H1 (cell line): ENCODE measurements around the gene DCAF6.

ENCODE experiments used
- CBX5 ChIP-seq: fragments of 300-800, 300-1000 bp; sonication (generic); IDR thresholded peaks from 2 replicates; pipeline ENCODE4 v1.7.1; 2016; ENCODE audit warnings: antibody characterized with exemption, low read length, low read depth
- EZH2 ChIP-seq: fragments of 200-600 bp; sonication (generic); IDR thresholded peaks from 2 replicates; pipeline ENCODE4 v1.7.1; 2012; ENCODE audit warnings: low read depth, mild to moderate bottlenecking, moderate library complexity, low read length, inconsistent platforms; ENCODE audit not compliant: severe bottlenecking
- HDAC6 ChIP-seq: IDR thresholded peaks from one replicate; pipeline ENCODE4 v1.7.1; 2012; ENCODE audit warnings: low read depth, mild to moderate bottlenecking, inconsistent platforms, low read length, moderate library complexity
- MAX ChIP-seq: IDR thresholded peaks from 2 replicates; pipeline ENCODE4 v1.6.1; 2012; ENCODE audit warnings: inconsistent platforms
- POLR2A ChIP-seq, 2 experiments: IDR thresholded peaks; 1 replicate in 1 of 2; 2 replicates in 1 of 2; pipeline ENCODE4 v1.6.1; 2011; ENCODE audit warnings: low read depth in 2 of 2, low read length in 2 of 2, mild to moderate bottlenecking in 2 of 2; ENCODE audit errors: control extremely low read depth in 1 of 2
- POLR2AphosphoS5 ChIP-seq: IDR thresholded peaks from 2 replicates; pipeline ENCODE4 v1.6.1; 2011; ENCODE audit warnings: low read depth, low read length
- RAD21 ChIP-seq, 2 experiments: IDR thresholded peaks in 1 of 2; conservative IDR thresholded peaks in 1 of 2; 2 replicates each; pipeline ENCODE4 v1.6.1; 2011; ENCODE audit warnings: low read depth in 2 of 2, low read length in 2 of 2, improper control_type of control experiment in 1 of 2, inconsistent platforms in 1 of 2, mild to moderate bottlenecking in 1 of 2, moderate library complexity in 1 of 2
- RNF2 ChIP-seq: fragments of 200-900, 300-1000 bp; sonication (generic); IDR thresholded peaks from 2 replicates; pipeline ENCODE4 v1.7.1; 2016; ENCODE audit warnings: borderline replicate concordance, low read depth, mild to moderate bottlenecking, antibody characterized with exemption, low read length; ENCODE audit not compliant: poor library complexity, severe bottlenecking; ENCODE audit errors: missing control alignments
- ZNF274 ChIP-seq: IDR thresholded peaks from 2 replicates; pipeline ENCODE4 v1.7.0; 2012; ENCODE audit warnings: low read length, borderline replicate concordance; ENCODE audit errors: extremely low read depth
- TF ChIP-seq, protein P1 (sequence below), 3 experiments: IDR thresholded peaks; 1 replicate in 2 of 3; 2 replicates in 1 of 3; pipeline versions ENCODE4 v1.5.1 to v1.6.1; 2011; ENCODE audit warnings: low read length in 3 of 3, mild to moderate bottlenecking in 3 of 3, inconsistent platforms in 2 of 3, low read depth in 1 of 3, moderate library complexity in 1 of 3; ENCODE audit not compliant: insufficient read depth in 1 of 3; ENCODE audit errors: control extremely low read depth in 1 of 3

- no peak for TF ChIP-seq RNF2
- TF ChIP-seq, protein P1, sequence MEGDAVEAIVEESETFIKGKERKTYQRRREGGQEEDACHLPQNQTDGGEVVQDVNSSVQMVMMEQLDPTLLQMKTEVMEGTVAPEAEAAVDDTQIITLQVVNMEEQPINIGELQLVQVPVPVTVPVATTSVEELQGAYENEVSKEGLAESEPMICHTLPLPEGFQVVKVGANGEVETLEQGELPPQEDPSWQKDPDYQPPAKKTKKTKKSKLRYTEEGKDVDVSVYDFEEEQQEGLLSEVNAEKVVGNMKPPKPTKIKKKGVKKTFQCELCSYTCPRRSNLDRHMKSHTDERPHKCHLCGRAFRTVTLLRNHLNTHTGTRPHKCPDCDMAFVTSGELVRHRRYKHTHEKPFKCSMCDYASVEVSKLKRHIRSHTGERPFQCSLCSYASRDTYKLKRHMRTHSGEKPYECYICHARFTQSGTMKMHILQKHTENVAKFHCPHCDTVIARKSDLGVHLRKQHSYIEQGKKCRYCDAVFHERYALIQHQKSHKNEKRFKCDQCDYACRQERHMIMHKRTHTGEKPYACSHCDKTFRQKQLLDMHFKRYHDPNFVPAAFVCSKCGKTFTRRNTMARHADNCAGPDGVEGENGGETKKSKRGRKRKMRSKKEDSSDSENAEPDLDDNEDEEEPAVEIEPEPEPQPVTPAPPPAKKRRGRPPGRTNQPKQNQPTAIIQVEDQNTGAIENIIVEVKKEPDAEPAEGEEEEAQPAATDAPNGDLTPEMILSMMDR (IDR thresholded peaks at IDR 0.05; ENCODE audit: control extremely low read depth in 1 of 3, insufficient read depth in 1 of 3, low read depth in 1 of 3, low read length in 3 of 3) = no peak
- TF ChIP-seq CBX5 = no peak
- no peak for TF ChIP-seq RAD21 (IDR thresholded peaks at IDR 0.05 in 1 of 2, conservative IDR thresholded peaks at IDR 0.05 in 1 of 2; ENCODE audit: low read depth in 2 of 2, low read length in 2 of 2)
- TF ChIP-seq POLR2AphosphoS5 = no peak
- TF ChIP-seq POLR2A (IDR thresholded peaks at IDR 0.05; ENCODE audit: control extremely low read depth in 1 of 2, low read depth in 2 of 2, low read length in 2 of 2) = no peak
- TF ChIP-seq EZH2 = no peak
- no peak for TF ChIP-seq HDAC6
- TF ChIP-seq MAX = no peak
- TF ChIP-seq ZNF274 = no peak
Measured at GRCh38 chr1:167999877-168000276, 63.4 kb downstream of the DCAF6 start.
